Activated effector memory CD4-positive, alpha-beta T cell treated with anti-CD3 and anti-CD28 coated beads, Interleukin-2, amount 50 U/mL, for 16 hours (primary cell): ENCODE data around the gene C5.

Experiments
- DNase-seq: peaks from one replicate; pipeline ENCODE4 v3.0.0-alpha.2; 2020

Gene C5

DNA sequence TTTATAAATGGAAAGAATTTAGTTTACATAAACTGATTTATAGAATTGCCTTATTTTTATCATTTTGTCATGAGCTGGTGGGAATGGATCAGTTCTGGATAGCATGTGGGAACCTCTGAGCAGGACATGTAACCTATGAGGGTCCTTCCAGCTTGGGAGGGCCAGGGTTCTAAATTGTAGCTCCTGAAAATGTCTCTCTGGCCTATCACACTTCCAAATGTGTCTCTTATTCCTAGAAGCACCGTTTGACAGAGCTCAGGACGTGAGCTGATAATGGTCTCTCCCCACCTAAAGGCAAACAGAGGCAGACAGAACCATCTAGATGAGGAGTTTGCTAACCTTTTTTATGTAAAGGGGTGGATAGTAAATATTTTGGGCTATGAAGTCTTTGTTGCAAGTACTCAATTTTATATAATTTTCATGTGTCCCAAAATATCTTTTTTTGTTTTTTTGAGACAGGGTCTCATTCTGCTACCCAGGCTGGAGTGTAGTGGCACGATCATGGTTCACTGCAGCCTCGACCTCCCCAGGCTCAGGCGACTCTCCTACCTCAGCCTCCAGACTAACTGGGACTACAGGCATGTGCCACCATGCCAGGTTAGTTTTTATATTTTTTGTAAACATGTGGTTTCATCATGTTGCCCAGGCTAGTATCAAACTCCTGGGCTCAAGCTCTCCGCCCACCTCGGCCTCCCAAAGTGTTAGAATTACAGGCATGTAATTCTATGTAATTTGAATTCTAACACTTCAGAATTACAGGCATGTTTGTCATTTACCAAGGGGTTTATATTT, 127.5 kb downstream of the C5 start:
- DNase-seq, result peak; percentile 58

DNA sequence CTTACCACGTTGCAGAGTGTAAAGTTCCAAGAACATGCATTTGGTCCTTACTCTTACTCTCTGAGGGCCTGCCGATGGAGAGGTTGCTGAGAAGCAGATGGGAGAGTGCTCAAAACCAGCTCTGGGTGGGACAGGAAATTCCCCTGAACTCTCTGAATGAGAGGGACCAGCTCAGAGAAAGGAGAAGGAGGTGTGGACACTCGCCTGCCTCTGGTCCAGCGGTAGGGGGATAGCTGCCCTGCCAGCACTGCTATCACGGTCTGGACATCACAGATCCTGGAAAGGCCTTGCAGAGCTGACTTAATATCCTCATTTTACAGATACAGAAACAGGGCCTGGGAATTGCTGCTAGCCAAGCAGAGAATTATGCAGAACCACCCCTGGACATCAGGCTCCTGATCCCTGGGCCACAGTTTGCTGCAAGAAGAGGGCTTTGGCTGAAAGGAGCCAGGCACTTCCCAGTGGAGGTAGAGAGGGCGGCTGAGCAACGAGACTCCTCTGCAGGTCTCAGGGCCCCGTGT, 128.4 kb downstream of the C5 start:
- DNase-seq, result peak; percentile 66

DNA sequence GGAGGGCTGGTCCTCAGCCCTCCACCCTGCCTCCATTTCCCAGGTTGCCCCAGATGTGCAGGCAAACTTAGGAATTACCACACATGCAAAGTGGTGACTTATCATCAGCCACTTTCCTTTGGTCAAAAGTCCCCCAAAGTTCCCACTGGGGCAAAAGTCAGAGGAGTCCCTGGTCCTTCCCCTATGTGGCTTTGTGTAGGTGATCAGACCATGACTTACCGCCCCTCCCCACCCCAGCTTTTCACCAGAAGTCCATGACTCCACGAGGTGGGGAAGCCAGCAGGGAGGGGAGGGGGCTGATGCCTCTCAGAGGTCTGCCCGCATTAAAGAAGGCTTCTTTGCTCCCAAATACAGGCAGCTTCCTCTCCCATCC, 129.3 kb downstream of the C5 start:
- DNase-seq, result peak; percentile 78

DNA sequence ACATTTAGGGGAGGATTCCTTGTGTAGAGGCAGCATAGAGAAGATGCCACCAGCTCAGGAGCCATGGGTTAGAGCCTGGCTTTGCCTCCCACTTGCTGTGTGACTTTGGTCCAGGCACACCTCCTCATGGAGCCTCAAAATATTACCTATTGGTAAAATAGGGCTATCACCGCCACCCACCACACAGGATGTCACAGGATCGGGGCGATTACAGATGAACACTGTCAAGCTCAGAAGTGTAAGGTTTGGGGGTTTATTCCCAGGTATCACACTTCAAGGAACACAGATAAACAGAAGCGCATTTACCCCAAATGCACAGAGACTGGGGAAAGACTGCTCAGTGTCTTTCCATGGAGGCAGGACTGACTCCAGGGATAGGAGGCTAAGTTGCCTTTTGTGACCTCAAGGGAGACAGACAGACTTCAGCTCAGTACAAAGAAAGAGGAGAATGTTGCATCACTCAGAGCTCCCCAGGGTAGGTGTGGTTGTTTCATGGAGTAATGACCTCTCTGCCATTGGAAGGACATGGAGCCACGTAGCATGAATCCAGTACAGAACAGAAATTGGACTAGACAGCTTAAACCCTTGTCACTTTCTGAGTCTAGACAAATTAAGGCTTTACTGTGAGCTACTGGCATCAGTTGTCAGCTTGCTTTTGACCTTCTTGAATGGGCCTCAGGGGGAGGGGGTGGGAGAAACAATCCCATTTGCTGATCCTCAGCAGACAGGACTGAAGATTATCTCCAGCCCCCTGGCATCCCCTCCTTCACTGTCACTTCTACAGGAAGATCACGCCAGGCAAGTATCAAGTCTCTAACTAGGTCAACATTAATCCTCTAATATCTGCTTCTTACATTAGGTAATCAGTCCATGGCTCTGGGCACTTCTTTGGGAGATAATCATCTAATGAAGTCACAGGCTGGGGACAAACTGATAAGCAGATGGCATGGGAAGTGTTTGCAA, 130.0 kb downstream of the C5 start:
- DNase-seq, result peak; percentile 68

DNA sequence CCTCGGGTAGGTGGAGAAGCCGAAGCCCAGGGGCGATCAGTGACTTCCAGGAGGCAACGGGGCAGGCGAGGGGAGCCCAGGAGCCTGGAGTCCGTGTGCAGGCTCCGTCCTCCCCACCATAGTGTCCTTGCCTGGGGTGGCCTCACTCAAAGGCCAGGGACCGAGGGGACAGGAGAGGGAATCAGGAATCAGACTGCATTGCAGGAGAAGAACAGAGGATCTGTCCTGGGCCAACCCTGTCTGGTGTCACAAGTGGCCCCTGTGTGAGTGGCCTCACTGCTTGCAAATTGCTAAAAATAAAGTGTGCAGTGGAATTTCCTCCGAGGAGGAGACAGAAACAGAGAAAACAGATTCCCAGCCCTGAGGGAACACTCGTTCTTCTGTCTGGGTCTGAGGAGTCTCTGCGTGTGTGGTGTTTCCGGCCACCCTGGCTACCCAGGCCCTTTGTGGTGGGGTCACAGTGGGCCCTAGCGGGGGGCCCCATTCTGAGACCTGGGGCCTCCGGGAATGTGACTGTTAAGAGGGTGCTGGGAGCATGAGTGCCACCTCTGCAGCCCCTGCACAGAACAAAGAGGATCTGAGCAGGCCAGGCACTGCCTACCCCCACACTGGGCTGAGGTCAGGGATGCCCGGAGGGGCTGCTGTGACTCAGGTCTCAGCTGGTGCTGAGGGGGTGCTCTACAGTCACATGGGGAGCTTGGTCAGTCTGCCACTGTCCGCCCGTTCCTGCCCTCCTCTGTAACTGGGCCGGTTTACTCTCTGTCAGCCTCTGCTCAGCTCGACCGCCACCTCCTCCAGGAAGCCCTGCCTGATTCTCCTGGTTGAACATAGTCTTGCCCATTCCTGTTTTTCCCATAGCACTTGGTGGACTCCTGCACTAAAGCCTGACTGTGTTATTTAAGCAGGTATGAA, 130.9 kb downstream of the C5 start:
- DNase-seq, result peak; percentile 63

DNA sequence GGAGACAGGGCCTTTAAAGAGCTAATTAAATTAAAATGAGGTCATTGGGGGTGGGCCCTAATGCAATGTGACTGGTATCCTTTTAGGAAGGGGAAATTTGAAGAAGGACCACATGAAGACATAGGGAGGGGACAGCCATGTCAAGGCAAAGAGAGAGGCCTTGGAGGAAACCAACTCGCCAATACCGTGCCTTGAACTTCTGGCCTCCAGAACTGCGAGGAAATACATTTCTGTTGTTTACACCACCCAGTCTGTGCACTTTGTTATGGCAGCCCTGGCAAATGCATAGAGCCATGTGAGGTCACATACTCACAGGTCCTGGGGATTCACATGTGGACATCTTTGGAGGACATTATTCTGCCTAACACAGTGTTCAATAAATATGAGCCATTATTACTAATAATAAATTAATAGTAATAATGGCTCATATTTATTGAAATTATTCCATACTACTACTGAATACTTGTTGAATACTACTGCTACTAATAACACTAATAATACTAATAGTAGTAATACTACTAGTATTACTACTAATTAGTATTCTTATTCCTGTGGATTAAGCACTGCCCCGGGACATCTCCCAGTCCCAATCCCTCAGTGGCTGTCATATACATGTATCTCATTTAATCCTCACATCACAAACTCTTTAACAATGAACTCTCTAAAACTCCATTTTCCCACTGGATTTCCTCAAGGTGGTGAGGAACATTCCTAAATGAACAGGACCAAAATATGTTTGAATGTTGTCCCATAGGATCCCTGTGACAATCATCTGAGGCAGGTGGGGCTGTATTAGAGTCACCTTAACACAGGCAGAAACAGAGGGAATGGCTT, 131.9 kb downstream of the C5 start:
- DNase-seq, result peak; percentile 59

DNA sequence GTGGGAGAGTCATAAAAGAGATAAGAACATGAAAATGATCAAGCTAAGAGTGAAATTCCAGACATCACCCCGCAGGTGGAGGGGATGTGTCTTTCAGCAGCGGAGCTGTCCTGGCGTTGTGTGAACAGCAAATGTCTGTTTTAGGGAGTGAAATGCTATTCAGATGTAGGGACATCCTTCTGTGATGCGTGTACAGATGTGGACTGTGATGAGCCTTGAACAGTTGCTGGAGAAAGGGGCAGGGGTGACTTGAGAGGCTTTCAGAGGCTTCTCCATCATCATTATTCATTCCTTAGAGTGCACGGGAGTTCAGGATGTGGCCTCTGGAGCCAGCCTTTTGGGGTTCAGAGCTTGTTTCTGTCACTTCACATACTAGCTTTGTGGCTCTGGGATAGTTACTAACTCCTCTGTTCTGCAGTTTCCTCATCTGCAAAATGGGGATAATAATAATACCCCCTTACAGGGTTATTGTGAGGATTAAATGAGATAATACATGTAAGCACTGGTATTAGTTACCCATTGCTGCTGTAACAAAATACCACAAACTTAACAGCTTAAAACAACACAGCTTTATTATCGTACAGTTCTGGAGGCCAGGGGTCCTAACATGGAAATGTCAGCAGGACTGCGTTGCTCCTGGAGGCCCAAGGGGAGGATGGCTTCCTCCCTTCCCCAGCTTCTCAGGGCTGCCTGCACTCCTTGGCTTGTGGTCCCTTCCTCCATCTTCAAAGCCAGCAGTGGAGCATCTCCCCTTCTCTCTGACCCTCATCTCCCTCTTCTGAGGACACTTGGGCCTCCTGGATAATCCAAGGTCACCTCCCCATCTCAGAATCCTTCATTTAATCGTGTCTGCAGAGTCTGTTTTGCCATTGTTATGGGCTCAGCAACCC, 132.8 kb downstream of the C5 start:
- peak; percentile 57 for DNase-seq

DNA sequence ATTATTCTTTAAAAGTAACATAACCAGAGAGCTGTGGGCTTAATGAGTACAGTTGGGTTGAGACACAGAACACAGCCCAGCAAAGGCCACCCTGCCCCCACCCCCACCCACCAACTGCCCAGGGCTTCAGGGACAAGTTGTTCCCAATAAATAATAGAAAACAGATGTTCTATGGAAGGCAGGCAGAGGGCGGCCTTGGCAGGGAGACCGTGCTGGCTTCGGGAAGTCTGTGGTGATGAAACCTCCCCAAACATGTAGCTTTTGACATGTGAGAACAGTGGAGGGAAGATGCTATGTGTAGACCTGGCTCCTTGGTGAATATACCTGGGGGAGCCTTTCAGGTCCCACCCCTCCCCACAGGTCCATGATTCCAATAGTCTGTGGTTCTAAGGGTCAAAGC, 133.5 kb downstream of the C5 start:
- DNase-seq, result peak; percentile 52

DNA sequence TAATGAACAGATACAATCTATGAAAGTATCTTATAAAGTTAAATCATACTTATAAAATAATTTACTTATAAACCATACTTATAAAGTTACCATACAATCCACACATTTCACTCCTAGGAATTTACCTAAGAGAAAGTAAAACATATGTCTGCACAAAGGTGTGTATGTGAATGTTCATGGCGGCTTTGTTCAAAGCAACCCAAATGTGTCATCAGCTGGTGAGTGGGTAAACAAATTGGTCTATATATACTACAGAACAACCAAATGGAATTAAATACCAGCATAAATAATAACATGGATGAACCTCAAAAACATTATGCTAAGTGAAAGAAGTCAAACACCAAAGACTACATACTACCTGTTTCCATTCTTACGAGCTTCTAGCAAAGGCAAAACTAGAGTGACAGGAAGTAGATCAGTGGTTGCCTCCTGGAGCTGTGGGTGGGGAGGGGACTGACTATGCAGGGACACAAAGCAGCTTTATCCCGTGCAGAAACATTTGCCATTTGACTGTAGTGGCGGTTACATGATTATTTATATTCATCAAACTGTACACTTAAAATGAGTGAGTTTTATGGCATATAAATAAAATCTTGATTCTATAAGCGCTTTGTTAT, 134.1 kb downstream of the C5 start:
- DNase-seq, result peak; percentile 80

DNA sequence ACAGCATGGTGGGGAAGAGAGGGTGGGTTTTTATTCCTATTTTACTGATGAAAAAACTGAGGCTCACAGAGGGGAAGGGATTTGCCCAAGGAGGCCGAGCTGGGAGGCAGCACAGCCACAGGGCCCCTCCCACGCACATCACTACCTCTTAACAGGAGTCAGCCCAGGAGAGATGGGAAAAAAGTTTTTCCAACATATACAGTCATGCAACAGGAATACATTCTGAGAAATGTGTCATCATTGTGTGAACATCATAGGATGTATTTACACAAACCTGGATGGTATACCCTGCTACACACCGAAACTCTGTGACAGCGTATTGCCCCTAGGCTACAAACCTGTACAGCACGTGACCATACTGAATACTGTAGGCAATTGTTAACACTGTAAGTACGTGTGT, 135.1 kb downstream of the C5 start:
- DNase-seq, result no peak

DNA sequence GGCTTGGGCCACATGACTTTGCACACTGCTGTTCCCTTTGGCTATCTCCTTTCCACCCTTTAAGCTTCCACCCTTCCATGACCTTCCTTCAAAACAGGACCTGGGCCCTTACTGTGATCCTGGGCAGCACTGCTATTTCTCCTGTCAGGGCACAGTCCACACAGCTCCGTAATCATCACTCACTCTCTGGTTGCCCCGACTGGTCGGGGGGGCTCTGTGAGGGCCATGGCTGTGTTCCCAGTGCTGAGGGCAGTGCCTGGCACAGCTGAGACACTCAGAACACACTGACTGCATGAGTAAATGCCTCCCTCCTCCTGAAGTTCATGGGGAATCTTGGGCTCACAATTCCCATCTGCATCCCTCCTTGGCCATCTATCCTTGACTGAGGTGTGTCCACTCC, 135.7 kb downstream of the C5 start:
- DNase-seq, result no peak

DNA sequence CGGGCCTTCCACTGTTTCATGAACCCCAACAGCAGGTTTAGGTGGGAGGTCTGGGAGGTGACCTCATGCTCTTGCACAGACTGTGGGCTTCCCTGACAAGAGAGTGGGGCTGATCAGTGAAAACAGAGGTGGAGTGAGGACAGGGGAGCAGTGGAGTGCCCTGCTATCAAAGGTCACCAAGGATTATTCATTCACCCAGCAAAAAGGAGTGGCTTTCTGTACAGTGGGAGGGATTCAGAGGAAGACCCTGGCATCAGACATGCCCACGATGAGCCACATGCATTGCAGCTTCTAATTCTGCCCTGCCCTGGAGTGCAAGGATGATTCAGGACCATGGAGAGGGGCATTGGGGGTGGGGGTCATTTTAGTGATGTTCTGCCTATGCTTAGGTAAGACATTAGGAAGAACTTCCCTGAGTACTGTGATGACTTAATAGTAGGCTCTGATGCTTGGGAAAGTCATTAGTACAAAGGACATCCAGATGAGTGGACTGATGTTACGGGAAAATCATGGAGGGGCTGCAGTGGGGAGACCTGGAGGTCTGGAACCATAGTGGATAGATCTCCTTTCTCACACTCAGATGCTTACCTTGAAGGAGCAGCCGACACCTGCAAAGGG, 136.3 kb downstream of the C5 start:
- DNase-seq, result no peak

DNA sequence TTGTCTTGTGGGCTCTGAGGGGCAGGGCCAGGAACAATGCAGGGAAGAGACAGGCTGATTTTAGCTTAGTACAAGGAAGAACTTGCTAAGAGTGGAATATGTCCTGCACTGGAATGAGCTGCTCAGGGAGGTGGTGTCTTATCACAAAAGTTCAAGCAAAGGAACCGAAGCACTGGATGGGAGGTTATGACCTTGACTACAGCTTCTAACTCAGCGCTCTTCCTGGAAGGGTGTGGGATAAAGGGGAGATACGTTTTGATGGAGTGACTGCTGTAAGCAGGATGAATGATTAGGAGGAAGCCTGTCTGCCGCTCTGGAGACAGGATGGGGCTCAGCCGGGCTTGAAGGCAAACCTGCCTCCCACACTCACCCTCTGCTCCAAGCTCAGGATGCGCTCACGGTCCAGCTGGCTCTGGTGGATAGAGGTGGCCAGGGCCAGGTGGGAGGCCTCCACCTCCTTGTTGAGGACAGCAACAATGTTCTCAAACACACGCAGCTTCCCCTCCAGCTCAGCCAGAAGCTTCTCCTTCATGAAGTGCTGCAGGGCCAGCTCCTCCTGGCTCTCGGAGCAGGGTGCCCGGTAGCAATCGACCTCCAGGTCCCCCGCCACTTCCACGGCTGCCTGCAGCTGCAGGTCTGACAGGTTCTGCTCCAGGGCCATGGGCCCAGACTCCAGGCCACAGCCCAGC, 137.0 kb downstream of the C5 start:
- no peak for DNase-seq

DNA sequence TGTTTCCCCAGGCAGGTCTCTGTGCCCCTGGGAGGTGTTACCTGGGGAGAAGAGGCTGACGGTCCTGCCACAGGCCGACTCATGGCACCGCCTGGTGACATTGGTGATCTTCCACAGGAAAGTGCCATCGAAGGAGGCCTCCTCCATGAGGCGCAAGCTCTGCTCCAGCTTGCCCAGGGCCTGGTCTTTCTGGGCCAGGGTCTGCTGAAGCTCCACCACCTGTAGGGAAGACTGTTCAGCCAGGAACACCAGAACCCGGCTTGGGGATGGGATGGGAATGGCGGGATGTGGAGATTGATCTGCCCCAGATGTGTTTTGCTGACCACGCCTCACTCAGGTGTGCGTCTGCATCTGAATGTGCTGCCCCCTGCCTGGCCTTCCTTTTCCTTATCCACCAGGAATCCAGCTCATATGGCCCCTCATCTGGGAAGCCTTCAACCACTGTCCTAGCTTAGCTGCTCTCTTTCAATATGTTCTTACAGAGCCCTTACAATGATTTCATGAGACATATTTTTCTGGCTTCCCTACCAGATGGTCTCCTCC, 138.7 kb downstream of the C5 start:
- DNase-seq, result no peak

DNA sequence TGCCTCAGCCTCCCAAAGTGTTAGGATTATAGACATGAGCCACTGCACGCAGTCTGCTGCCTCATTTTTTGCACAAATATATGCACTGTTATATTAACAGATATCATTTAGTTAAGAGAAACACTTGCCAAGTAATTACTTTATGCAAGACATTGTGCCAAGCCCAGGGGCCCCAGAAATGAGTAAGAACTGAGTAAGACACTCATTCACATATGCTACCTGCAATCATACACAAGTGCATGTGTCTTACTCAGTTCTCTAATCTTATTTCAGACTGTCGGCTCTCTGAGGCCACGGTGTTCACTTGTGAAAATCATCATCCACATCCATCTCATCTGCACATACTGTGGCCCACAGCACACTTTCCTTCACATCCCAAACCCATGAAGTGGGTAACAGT, 139.4 kb downstream of the C5 start:
- no peak for DNase-seq

DNA sequence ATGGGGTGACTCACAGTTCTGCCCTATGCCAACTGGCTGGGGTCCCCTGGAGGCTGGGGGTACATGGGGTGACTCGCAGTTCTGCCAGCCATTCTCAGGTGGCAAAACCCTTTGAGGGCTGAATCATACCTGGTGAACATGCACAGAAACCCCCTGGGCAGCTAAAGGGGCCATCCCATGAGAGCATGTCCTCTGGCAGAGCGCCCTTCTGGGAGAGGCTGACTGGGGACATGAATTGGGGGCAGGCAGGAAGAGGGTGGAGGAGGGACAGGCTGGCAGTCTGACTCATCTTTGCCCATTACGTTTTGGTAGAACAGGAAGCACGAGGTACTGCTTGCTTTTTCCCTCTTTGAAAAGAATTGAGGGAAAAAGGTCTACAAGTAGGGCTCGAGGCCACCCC, 140.2 kb downstream of the C5 start:
- peak; percentile 86 for DNase-seq

DNA sequence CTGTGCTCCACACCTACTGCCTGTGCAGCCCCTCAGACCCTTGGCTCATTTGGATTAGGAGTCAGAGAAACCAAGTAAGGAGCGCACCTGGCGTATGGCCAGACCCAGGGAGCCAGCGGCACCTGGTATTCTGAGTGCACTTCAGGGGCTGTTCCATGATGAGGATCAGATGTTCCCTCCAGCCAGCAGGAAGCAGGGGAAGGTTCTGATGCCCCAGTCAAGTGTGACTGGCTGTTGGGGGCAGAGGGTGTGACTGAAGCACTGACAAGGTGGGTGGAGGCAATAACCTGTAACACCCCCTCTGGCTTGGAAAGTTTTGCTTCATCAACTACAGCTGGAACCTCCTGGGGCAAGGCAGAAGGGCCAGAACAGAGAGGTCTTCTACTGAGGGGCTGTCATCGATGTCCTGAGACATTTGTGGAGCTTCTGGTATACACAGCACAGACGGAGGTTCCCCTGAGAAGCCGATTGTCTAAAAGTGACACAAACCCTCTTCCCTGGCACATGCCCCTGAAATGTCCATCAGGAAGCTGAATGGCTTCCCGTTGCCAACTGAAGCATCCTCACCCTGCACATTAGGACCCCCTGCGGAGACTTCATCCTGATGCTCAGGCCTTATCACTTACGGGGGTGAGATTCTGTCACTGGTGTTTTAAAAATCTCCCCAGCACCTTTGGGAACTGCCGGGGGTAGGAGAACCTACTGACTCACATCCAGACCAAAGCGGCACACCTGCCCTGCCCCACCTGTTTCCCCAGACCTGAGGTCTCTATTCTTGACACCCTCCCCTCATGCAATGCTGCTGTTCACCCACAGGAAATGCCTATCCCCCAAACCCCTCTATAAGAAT, 144.5 kb downstream of the C5 start:
- DNase-seq, result peak; percentile 68

DNA sequence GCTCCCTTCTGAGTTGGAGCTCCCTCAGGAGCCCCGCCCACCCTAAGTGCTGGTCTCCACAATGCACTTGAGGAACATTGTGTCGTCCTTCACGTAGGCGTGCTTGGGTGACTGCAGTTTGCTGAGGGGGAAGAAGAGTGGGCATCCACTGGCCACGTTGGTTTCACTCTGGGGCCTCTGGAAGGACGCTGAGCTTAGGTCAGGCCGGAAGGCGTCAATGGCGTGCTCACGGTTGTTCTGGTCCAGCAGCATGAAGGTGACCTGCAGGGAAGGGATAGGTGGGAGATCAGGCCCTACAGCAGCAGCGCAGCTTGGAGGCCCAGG, 145.1 kb downstream of the C5 start:
- DNase-seq, result no peak
